Lower leg skin (tissue), 3 donors: ENCODE measurements around the gene TBXAS1.

Source experiments
- POLR2A ChIP-seq, 2 donors: fragments of 450-650 bp; IDR thresholded peaks; one replicate each; pipeline ENCODE4 v1.6.1; 2016 to 2017; ENCODE audit warnings: antibody characterized with exemption in 2 of 2, mild to moderate bottlenecking in 1 of 2, moderate library complexity in 1 of 2
- TF ChIP-seq, protein P1 (sequence below), 3 donors: fragments of 450-650 bp; IDR thresholded peaks; one replicate each; pipeline ENCODE4 v1.5.1; 2016; ENCODE audit warnings: antibody characterized with exemption in 3 of 3, mild to moderate bottlenecking in 3 of 3, moderate library complexity in 2 of 3

GRCh38 chr7:139885511-139885910 is 56.4 kb downstream of the TBXAS1 start:
- TF ChIP-seq, protein P1, sequence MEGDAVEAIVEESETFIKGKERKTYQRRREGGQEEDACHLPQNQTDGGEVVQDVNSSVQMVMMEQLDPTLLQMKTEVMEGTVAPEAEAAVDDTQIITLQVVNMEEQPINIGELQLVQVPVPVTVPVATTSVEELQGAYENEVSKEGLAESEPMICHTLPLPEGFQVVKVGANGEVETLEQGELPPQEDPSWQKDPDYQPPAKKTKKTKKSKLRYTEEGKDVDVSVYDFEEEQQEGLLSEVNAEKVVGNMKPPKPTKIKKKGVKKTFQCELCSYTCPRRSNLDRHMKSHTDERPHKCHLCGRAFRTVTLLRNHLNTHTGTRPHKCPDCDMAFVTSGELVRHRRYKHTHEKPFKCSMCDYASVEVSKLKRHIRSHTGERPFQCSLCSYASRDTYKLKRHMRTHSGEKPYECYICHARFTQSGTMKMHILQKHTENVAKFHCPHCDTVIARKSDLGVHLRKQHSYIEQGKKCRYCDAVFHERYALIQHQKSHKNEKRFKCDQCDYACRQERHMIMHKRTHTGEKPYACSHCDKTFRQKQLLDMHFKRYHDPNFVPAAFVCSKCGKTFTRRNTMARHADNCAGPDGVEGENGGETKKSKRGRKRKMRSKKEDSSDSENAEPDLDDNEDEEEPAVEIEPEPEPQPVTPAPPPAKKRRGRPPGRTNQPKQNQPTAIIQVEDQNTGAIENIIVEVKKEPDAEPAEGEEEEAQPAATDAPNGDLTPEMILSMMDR (IDR thresholded peaks at IDR 0.05), result no peak
- TF ChIP-seq POLR2A (IDR thresholded peaks at IDR 0.05), result no peak
